GM19328 (cell line): ENCODE measurements around the gene PBX1.

Experiments
- ATAC-seq: cut with Tn5 transposase; IDR thresholded peaks from one replicate; pipeline ENCODE4 v1.9.1; 2021; ENCODE audit warnings: mild to moderate bottlenecking, moderate library complexity; ENCODE audit not compliant: unreplicated experiment

PBX1 gene

GRCh38 chr1:164613176-164613575 is 54.2 kb downstream of the PBX1 start:
- ATAC-seq, result no peak

- no peak for ATAC-seq
These were observed 55.3 kb downstream of the PBX1 start for GRCh38 chr1:164614316-164614715.

GRCh38 chr1:164617377-164618201 is 58.6 kb downstream of the PBX1 start:
- ATAC-seq, result no peak

DNA sequence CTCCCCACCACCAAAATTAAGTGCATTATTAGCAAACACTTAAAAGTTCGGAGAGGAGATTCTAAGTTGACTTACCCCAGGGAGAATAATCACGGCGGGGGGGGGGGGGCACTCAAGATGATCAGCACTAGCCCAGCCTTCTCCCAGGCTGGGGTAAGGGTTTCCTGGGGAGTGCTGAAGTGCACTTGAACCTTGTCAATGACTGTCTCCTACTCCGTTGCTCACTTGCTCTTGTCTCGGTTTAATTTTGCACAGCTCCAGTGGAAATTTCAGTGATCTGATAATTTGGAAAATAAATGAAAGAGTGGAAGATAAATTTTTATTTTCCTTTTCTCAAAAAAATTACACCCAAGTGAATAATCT is 59.2 kb downstream of the PBX1 start:
- no peak for ATAC-seq

- no peak for ATAC-seq
These were observed 60.2 kb downstream of the PBX1 start for GRCh38 chr1:164619006-164619784.

- no peak for ATAC-seq
These were observed 63.3 kb downstream of the PBX1 start for GRCh38 chr1:164622068-164622845.

GRCh38 chr1:164623805-164624204 is 64.8 kb downstream of the PBX1 start:
- ATAC-seq, result no peak

DNA sequence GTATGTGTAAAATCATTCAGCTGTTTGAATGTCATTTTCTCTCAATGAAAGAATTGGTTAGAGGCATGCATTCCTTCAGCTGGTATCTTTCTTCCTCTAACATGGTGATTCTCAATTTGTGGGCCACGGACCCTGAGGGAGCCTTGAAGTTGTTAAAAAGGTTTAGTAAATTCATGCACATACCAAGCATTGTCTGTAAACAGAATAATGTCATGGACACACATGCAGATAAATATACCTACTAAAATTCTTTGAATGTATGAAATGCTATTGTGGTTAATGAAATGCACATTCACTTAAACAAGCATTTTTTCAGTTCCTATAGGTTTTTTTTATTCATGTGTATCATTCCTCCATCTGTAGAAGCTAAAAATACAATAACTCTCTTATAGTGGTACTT is 65.4 kb downstream of the PBX1 start:
- ATAC-seq, result no peak

- ATAC-seq, result no peak
These were observed 66.1 kb downstream of the PBX1 start for GRCh38 chr1:164625004-164625617.

DNA sequence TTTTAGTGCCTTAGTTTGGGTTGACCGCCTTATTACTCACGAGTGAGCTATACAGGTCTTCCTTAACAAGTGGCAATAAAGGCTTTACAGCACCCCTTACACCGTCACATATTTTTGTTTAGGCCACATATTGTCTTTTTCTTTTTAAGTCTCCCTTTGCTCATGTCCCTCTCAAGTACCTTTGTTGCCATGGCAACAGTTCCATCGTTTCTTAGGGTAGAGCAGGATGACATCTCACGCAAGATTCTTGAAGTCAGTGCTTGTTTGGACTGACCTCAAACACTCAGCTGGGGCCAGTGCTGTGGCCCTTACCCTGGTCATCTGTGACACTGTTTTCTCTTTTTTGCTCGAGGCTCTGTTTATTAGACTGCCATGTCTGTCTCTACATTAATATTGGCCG is 69.8 kb downstream of the PBX1 start:
- no peak for ATAC-seq

DNA sequence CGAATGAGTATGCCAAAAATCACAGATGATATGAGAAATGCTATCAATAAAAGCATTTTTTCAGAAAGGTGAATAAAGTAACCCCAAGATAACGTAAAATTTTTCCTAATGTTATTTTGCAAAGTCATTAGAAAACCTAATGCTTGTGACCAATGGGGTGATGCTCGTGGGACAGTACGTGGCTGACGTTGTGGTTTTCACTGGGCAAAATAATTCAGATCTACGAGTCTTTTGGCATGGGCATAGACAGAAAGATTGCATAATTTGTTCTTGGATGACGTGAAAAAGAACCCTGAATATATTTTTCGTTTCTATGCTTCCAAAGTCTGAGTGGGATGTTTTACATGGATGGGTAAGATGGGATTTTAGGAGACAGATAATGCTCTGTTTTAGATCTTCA is 71.0 kb downstream of the PBX1 start:
- no peak for ATAC-seq

DNA sequence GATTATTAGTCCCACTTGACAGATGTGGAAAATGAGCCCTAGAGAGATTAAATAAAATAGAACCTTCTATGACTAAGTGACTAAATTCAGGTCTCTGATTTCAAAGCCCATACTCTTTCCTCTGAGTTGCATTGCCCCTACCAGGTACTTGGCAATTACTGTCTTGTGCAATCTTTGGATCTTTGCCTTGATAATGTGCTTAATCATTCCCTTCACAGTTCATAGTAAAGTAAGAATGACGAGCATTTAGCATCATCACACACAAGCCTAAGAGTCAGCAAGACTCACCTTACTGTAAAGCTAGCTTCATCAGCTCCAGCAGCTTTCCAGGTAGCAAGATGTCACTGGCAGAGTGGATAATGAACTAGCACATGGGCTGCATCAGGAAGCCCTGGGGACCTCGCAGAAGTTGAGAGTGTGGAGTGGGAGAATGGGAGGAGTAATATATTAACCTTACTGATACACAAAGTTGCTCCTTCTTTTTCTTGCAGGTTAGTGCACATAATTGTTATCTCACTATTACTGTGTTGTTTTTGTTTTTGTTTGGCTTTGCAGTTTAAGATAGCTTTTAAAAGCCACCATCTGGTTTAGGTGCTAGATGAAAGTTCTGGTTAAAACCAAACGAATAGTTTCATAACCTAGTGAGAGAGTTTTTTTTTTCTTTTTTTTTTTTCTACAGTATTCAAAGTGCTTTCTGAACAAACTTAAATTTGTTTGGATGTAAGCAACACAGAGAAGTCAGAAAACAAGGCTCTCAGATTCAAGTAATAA is 71.8 kb downstream of the PBX1 start:
- no peak for ATAC-seq

DNA sequence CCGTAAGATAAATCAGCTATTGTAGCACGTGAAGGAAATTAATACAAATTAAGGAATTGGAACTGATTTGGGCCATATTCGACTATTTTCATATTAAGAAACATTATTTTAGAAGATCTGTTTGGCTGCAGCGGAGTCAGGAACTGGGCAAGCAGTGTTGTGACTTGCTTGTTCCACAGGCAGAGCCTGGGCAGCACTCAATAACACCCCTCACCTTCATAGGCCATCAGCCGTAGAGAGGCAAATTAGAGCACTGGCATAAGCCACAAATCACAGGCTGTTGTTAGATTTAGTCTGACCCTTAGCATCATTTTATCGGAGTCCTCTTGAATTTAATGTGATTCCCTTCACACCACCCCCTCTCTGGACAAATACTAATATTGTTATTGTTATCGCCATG is 72.8 kb downstream of the PBX1 start:
- ATAC-seq, result no peak

- no peak for ATAC-seq
These were observed 75.0 kb downstream of the PBX1 start for GRCh38 chr1:164633997-164634396.

DNA sequence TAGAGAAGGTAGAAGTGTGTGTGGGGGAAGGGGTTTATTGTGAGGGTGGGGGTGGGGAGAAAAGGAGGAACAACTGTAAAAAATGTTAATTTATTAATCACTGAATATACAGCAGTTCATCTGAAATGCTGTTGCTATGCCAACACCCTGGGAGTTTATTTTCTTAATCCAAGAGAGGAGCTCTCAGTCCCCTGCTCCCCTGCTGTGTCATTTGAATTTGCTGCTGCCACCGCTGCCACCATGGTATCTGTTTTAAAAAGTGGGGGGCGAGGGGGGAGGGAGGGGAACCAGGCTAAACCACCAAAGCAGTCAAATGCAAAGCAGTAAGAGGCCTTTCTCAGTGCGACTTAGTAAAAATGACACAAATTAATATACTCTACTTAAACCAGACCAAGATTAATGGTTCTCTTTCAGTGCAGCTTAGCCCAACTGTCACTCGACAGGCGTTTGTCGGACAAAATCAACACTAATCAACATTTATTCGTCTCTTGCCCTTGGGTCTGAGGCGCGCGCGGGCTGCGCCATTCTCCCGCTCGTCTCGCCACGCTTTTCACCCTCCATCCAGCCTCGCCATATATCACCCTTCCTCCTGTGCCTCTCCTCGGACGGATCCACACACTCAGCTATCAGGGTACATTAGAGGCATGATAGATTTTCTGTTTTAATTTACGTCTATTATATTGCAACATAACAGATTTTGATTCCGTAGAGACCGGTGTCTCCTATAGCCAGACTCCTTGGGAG is 76.2 kb downstream of the PBX1 start:
- ATAC-seq, result no peak

DNA sequence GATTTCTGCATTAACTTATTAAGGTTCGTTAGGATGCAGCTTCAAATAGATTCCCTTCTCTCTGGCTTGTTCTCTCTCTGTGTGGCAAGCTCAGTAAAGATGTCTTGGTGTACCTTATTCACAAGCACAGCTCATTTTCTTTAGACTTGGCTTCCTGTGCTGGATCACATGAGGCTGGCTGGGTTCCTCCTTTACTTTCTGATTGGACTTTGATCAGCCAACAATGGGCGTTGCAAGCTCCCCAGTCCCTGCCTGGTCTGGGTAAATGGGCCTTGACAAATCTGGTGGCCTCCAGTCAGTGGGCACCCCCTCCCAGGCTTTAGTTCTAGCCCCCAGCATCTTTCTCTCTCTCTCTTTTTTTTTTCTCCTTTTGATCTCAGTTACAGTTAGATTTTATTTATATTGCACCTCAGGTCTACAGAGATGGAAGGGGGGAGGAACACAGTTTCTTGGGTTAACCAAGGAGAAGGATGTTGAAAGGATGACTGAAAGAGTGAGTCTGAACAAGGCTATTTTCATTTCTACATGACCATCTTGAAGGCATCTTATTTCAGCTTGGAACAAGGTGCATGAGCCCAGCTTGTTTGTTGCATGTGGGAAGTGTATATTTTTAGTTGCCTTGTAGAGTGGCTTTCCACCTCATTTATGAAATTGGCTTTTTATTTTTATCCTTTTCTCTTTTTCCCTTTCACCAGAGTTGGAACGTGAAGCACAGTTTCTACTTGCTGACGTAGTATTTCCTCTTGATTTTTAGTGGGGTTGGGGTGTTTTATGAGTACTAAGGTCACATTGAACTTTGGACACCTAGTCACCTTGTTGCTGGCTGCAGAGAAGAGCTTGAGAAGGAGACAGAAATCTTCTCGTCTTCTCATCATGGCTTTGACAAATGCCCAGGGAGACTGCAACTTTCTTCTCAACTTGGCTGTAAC is 77.1 kb downstream of the PBX1 start:
- no peak for ATAC-seq

- ATAC-seq, result no peak
These were observed 77.8 kb downstream of the PBX1 start for GRCh38 chr1:164636757-164637156.

DNA sequence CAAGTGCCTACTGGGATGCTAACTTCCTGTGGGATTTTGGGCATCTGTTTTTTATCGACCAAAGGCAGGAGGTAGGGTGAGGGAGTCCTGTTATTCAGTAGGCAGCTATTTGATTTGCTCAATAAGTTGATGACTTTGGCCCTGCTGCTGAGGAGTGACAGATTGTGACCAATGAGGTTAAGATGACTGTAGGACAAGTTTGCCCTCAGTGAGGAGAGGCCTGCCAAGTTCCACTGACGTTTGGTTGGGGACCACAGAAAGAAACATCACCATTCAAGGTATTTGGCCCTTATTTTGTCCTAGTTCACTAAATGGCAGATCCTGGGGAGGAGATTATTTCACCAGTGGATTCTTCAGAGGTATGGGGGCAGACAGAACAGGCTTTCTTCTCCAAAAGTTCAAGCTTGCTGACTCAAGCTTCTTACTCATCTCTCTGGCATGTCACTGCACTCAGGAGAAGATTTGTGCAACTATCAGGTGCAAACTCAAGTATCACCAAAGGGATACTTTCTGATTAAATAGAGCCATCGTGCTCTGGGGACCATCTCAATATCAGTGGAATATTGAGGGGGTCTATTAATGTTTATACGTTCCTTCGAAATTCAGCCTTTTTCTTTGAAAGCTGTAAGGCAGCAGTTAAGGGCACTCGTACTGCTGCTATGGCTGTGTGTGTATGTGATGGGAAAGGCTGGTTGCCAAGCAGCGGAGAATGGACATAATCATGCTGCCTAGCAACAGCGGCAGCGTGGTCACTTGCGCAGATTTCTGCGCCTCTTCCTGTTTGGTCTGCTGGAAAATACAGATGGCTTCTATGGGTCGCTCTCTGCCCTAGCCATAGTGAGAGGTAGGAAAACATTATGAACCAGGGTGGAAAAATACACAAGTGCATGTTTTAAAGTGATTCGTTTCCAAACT is 78.7 kb downstream of the PBX1 start:
- ATAC-seq, result no peak
